Daoy (cell line): ENCODE measurements around the gene TENT4B. TPM values are rescaled to one million over a fixed set of nuclear protein-coding genes. Genes with fewer than 3 reads are reported as not detected.

Experiments
- DNase-seq: peaks from one replicate; pipeline ENCODE4 v3.0.0-alpha.2; 2015; ENCODE audit warnings: low read depth
- total RNA-seq: library from RNA; depleted of rRNA; stranded (reverse); fragments of >200 nt; shearing (Covaris generic); gene quantifications from 2 replicates; pipeline ENCODE4 v1.2.3, GENCODE V29; 2014

Gene TENT4B
- total RNA-seq, 1 experiment from 2014 or later: 6.5 TPM

DNA sequence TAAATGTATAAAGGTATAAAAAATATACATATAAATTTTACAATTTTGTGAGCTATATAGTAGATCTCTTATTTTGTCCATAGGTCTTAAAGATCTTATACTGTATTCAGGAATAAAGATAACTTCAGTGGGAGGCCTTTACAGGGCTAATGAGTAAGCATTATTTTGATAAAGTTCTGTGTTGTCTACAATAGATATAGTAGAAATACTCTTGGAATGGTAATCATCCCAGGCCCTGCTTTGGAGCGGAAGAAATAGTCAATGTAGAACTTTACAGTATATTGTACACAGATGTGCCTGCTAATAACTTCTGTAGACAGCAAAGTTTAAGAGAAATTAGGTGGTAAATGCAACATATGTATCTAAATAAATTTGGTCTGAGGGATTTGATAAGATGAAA, 42.6 kb downstream of the TENT4B start:
- no peak for DNase-seq

DNA sequence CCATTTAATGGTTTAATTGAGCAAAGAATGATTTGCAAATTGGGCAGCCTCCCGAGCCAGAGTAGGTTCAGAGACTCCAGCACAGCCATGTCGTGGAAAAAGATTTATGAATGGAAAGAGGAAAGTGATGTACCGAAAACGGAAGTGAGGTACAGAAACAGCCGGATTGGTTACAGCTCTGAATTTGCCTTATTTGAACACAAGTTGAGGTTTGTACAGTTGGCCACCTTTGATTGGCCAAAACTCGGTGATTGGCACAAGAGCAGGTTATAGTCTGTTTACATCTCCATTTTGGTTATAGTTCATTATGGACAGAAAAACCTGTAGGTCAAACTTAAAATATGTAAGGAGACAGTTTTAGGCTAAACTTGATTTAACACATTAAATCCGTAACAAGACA, 44.5 kb downstream of the TENT4B start:
- DNase-seq: no peak

DNA sequence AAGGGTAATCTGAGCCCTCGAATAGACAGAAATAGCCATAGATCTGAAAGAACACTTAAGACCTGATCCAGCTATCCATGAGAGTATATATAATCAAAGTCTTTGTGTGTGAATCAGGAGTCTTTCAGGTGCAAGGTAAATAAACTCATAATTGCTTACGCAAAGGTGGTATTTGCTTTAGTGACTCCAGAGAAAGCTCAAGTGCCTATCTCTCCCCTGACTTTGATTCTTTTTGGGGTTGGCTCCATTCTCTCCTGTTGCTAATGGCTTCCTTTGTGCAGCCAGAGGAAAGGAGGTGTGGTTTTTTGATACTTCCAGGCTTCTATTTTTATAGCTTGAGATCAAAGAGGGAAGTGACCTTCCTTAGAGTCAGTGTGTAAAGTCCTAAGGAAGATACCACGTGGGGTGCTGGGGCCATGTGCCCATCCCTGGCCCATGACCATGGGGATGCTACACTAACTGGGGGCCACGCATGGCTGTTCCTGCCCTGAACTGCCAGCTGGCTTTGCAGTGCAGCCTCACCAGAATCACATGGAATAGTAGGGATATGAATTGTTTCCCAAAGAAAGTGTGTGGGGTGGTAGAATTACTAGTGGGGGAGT, 45.8 kb downstream of the TENT4B start:
- no peak for DNase-seq

DNA sequence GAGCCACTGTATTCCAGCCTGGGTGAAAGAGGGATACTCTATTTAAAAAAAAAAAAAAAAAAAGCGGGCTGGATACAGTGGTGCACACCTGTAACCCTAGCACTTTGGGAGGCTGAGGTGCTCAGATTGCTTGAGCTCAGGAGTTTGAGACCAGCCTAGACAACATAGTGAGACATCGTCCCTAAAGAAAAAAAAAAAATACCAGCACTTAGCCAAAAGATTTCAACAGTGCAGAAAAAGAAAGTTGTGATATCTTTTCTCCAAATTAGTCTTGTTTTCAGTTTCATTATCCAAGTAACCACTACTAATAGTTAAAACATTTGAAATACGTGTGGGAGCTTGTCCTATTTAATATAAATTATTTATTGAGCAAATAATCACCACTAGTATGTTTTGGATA, 48.7 kb downstream of the TENT4B start:
- DNase-seq: no peak

DNA sequence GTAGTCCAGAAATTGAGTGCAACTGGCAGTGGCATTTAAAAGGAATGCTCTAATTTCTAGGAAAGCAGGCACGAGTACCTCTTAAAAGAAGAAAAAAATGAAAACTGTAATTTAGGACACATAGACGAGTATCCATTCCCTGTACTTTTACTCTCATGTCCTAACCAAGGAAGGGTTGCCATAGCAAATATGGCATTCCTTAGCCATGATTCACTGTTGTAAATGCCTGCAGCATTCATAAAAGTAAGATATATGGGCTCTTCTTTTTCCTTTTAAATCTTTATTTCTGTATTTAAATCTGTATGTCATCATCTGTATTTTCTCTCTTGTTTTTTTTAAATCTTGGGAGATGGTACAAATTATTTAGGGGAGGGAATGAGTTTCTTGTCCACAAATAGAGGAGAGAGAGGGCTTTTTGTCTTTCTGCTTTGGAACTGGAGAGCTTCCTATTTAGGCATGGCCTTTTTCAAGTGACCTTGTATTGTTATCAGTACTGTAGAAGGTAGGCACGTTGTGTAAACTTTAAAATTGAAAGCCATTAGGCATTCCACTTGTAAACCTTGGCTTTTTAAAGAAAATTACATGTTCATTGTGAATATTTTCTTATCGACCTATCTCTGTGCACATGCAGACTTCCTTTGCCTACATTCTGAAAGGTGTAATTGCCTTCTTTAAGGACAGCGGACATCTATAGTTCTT, 50.0 kb downstream of the TENT4B start:
- peak; percentile 78 for DNase-seq

DNA sequence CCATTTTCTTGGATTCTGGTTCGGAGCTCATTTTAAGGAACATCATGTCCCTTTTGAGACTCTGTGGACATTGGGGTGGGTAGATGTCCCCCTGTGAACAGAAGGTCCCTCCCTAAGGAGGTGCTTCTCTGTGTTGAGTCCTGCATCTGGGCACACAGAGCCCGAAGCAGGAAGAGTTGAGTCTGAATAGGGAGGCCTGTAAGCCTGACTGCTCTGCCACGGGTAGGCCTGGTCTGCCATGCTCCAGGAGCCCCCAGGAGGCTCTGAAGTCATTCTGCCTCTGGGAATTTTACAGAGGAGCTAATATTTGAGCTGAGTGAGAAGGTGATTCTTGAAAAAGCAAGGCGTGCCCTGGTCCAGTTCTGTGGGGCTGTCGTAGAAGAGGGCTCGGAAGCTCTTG, 50.6 kb downstream of the TENT4B start:
- DNase-seq: no peak

DNA sequence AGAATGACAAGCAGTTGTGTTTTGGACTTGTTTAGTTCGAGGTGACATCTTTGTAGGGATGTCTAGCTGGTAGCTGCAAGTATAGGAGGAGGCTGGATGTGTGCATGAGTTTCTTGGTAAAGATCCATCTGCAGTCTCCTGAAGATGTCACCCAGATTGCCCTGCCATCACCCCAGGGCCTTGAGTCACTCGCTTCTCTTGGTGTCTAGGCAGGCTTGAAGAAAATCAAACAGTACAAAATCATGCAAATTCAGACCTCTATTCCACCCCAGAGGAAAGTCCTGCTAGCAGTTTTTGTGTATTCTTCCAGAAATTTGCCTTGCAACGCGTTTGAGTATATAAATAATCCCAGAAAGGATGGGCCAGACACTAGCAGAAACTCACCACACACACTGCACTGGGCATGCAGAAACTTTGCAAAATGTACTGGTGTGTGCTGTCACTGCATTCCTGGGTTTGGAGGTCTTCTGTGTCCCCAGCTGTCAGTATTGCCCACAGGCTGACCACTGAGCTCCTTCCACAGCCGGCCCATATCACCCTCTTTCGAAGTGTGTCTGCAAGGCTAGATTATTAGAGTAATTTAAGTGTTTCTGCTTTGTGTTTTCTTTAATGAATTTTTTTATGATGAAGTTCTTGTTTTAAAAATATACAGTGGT, 51.5 kb downstream of the TENT4B start:
- DNase-seq: no peak

DNA sequence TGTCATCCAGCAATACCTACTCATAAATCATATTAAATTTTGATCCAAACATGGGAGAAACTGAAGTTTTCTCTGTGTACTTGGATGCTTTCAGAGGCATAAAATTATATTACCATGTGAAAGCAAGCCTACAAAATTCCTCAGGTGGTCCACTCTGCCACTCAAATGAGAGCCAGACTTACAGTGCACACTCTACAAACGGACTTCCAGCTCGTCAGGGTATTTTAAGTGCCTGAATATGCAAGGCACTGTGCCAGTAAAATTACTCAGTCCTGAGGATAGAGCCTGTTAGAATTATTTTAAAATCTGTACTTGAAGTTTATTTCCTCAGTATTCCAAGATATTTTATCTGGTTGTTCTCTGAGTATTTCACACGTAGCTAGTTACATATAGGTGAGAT, 54.5 kb downstream of the TENT4B start:
- DNase-seq: peak; percentile 15

DNA sequence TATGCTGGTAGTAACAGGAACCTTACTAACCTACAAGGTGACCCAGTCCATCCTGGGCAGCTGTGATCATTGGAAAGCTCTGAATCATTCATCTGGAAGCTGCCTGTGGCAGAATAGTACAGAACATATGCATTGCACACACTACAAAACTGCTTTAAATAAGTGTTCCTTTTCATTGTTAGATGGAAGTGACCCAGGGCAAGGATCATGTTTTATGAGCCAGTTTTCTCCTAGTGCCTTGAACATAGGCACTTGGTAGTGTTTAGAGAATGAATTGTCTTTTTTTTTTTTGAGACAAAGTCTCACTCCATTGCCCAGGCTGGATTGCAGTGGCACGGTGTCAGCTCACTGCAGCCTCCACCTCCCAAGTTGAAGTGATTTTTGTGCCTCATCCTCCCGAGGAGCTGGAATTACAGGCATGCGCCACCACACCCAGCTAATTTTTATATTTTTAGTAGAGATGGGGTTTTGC, 55.4 kb downstream of the TENT4B start:
- no peak for DNase-seq

DNA sequence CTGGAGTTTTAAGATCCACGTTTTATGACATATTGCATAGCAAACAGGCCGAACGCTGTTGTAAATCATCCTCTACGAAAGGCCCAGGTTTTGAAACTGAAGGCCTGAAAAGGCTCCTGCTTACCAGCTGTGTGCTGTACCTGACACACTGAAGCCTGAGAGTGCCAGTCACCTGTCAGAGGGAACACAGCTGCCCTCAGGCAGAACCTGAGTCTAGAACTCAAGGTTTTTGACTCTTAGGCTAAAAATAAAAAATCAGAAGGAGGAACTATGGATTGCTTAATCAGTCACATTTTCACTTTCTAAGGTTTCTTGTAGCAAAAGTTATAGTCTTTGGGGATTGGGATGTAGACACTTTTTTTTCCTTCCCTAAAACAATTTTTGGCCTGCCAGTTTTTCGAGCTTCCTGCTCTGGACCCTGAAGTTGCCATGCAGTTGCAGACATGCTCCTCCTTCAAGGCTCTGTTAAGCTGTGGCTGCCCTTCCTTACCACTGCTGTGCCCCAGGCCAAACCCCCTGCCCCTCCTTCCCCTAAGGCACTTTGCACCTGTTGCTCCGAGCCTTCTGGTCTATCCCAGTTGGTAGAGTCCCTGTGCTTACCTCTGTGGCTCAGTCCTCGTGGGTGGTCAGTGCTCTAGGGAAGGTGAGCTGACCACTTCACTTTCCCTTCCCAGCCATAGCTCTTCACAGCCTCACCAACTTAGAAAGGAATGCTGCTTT, 56.6 kb downstream of the TENT4B start:
- no peak for DNase-seq

DNA sequence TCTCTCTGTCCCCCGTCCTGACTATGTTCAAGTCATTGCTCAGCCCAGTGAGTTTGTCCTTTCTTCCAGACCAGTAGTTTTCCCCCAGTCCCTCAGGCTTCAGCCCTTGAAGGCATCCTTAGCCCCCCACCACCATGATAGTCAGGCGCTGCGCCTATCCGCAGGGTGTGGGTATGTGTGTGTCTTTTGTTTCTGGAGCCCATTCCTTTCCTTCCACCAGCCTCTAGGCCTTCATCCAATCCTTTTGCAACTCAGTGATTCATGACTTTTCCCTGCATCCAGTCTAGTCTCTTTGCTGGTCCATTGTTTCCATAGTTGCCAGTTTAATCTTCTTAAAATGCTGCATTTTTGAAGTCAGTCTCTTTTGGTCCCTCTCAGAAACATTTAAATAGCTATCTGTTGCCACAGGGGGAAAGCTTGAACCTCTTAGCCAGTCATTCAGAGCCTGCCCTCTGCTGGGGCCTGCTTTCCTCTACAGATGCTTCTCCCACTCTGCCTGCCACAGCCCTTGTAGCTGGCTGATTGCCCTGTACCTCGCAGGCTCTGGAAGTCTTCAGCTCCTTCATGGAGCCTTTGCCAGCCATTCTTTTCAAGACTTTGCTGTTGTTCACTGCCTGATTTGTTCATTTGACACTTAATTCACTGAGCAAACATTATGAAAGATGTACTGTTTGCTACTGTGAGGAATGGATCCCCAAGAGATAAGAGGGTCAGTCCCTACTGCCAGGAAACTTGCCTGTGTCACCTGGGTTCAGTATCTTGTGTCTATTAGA, 57.3 kb downstream of the TENT4B start:
- peak; percentile 56 for DNase-seq

DNA sequence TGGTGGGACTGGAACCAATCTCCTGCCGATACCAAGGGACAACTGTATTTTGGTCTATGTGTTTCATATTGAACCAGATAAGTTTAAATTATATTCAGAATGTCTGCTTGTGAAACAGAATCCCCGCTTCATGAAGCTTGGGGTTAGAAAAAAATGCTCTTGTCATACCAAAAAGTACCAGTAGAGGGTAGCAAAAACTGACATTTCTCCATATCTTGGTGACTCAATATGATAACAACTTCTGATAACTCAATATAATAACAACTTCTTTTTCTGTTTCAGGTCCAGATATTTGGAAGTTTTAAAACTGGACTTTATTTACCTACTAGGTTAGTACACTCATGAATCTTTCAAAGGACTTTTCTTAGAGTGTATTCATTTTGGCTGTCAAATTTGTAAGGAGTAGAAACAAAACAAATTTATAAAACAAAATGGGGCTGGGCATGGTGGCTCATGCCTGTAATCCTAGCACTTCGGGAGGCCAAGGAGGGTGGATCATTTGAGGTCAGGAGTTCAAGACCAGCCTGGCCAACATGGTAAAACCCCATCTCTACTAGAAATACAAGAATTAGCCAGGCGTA, 60.9 kb downstream of the TENT4B start:
- DNase-seq: peak; percentile 25

DNA sequence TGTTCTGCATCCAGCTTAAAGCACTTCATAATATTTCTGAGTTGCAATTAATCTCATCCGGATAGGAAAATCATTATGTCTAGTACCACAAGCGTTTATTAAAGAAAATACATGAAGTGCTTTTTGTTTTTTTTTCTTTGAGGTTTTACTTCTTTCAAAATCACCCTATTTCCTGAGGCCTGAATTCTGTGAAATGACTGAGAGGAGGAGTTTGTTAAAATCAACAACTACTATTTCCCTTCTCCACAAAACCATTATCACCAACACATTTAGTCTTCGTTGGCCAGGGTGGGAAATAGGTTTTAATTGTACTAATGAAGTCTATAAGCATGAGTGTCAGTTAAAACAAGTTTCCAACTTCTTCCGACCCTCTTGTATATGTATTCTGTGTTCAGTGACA, 62.6 kb downstream of the TENT4B start:
- DNase-seq: no peak

DNA sequence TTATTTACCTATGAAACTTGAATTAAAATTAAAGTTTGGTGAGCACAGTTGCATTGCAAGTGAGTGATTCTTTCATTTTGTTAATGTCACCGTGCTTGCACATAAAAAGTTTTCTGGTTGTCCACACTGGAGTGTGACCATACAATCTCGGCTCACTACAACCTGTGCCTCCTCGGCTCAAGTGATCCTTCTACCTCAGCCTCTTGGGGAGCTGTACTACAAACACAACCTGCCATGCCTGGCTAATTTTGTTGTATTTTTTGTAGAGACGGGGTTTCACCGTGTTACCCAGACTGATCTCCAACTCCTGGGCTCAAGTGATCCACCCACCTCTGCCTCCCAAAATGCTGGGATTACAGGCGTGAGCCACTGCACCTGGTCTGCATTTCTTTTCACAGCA, 63.1 kb downstream of the TENT4B start:
- no peak for DNase-seq

DNA sequence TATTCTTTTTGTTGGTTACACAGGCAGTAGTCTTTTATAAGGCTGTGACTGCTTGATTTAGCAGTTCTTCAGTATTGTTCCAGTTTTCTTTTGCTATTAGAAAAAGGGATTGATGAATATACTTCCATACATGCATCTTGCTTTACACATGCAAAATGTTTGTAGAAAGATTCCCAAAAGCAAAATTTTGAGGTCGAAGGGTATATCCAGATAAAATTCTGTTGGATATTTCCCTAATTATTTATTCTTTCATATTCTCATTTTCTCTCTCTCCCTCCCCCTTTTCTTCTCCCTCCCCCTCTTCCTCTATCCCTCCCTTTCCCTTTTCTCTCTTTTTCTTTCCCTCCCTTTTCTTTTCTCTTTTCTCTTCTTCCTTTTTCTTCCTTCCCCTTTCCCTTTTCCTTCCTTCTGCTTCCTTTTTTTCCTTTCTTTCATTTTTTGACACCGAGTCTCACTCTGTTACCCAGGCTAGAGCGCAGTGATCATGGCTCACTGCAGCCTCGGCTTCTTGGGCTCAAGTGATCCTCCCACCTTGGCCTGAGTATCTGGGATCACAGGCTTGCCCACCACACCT, 66.4 kb downstream of the TENT4B start:
- DNase-seq: no peak

DNA sequence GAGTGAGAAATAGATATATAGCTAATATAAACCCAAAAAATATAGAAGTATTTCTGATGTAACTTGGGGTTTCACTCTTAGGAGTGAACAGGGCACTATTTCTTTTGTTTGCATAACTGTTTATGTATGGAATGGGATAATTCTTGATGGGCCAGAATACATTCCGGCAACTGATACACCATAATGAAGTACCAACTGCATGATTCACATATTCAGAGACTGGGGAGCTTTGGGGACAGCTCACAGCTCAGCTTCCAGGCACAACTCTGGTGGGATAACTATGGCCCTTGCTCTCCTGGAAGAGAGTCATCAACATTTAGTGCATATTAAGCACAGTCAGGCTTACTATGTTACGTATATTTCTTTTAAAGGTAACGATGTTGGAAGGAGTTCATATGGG, 71.2 kb downstream of the TENT4B start:
- no peak for DNase-seq

DNA sequence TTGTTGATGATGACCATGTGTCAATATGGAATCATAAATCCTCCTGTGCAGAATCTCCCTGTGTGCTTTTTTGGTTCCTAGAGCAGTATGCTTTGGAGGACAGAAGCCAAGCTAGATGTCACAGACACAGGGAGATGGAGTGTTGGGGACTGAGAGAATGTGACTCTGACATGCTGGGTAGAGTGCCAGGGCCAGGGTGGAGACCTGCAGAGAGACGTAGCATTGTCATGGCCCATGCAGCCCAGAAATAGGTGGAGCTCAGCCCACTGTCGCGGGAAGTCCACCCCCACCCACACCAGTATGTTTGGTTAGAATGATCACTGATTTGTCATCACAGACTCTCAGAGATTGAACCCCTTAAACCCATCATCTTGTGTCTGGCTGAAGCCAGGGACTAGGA, 74.0 kb downstream of the TENT4B start:
- DNase-seq: no peak

DNA sequence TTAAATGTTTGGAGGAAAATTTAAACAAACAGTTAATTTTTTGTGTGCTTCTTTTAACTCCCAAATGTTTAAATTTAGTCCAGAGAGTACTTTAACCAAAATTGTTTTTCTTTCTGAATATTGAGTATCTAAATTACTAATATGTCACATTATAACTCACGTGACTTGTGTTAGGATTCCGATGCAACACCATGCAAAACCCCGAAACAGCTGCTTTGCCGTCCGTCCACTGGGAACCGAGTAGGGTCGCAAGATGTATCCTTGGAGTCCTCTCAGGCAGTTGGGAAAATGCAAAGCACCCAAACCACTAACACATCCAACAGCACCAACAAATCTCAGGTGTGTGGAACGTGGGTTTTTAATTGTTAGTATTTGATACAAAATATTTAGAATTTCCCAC, 74.6 kb downstream of the TENT4B start:
- no peak for DNase-seq

DNA sequence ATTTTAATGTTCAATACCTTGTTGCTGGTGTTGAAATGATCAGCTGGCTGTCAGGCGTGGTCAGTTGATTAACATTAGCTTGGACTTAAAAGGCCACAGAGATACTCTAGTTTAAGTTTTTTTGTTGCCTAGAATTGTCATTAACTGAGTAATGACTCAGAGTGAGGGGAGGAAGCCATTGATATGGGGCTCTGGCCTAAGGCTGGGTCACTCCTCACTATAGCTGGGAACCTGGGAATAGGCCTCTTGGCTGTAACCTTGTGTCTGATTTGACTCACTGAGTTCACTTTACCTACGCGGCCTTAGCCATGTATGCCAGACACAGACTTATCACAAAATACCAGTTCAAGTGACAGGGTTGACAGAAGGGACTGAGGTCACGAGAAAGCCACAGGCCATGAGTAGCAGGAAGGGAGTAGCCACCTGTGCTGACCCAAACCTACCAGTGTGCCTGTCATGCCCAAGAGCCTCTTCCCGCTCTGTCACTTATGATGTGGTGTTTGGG, 75.3 kb downstream of the TENT4B start:
- DNase-seq: no peak

DNA sequence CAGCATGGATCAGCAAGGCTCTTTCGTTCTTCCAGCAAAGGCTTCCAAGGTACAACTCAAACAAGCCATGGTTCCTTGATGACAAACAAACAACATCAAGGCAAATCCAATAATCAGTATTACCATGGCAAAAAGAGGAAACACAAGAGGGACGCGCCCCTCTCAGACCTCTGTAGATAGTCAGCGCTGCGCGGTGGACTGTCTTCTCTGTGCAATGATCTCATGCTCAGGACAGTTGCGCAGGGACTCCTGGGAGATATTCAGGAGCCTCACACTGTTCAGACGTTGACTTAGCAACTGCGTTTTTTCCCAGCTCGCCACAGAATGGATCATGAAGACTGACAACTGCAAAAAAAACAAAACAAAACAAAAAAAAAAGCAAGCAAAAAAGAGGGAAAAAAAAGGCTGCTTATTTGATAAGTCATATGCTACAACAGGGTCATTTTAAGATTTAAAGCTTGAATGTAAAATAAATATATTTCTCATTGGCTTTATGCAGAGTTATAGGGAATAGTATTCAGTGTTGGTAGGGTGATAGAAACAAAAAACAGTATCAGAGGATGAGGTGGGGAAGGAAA, 76.1 kb downstream of the TENT4B start:
- no peak for DNase-seq
